ENCODE measurements around the gene ERCC6.

DNA sequence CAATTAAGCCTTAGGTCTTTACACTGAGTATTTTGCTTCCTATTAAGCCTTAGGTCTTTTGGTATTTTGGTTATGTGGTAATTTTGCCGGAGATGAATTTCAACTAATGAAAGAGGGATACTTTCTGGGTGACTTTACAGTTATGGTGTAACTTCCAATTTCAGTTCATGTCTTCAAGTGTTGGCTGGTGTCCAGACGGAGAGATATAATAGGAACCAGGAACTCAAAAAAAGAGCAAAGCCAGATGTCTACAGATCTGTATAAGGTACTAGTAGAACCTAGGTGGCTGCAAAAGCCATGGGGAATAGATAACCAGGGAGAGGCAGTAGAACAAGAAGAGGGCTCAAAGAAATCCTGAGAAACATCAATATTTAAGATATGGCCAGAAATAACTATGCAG, 12.3 kb downstream of the ERCC6 start:
- TF ChIP-seq, protein P1, sequence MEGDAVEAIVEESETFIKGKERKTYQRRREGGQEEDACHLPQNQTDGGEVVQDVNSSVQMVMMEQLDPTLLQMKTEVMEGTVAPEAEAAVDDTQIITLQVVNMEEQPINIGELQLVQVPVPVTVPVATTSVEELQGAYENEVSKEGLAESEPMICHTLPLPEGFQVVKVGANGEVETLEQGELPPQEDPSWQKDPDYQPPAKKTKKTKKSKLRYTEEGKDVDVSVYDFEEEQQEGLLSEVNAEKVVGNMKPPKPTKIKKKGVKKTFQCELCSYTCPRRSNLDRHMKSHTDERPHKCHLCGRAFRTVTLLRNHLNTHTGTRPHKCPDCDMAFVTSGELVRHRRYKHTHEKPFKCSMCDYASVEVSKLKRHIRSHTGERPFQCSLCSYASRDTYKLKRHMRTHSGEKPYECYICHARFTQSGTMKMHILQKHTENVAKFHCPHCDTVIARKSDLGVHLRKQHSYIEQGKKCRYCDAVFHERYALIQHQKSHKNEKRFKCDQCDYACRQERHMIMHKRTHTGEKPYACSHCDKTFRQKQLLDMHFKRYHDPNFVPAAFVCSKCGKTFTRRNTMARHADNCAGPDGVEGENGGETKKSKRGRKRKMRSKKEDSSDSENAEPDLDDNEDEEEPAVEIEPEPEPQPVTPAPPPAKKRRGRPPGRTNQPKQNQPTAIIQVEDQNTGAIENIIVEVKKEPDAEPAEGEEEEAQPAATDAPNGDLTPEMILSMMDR (IDR thresholded peaks at IDR 0.05) = no peak
- no peak for TF ChIP-seq POLR2A (IDR thresholded peaks at IDR 0.05)
- TF ChIP-seq EP300 (IDR thresholded peaks at IDR 0.05) = no peak

Measured in tibial nerve (tissue), 4 donors.